Mucosa of gallbladder (tissue), 1 donor: Measurements from ENCODE around the gene CSRP1. TPM values are rescaled to one million over a fixed set of nuclear protein-coding genes. Genes with fewer than 3 reads are reported as not detected.

Experiments used
- DNase-seq: peaks from one replicate; pipeline ENCODE4 v3.0.0-alpha.2; 2020; ENCODE audit warnings: low spot score
- total RNA-seq: library from RNA; stranded (reverse); gene quantifications from one replicate; pipeline ENCODE4 v1.2.1, GENCODE V29; 2021
- donor health status: DM: no; HTN: no; CAD: no.

Gene CSRP1
- total RNA-seq, 1 donor from 2014 or later: 524 TPM

DNA sequence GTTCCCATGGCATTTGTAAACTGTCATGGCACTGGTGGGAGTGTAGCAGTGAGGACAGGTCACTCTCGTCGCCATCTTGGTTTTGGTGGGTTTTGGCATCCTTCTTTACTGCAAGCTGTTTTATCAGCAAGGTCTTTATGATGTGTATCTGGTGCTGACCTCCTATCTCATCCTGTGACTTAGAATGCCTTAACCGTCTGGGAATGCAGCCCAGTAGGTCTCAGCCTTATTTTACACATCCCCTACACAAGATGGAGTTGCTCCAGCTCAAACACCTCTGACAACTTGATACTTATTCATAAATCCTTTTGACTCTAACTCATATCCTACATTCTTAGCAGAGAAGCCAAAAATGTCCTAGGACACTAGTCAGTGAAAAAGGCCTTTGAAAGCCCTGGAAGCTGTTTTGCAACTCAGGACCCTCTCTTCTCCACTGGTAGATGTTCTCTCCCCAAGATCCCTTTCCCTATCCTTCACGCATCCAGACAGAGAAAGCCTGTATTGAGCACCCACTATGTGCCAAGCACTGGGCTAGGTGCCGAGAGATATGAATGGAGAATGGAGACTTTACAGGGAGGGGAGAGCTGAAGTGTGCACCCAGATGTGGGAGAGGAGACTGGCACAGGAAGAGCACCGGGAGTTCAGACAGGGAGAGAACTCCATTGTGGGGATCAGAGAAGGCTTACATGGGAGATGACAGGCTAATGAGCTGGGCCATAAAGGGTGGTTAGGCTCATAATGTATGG is 6.7 kb upstream of the CSRP1 start:
- no peak for DNase-seq

DNA sequence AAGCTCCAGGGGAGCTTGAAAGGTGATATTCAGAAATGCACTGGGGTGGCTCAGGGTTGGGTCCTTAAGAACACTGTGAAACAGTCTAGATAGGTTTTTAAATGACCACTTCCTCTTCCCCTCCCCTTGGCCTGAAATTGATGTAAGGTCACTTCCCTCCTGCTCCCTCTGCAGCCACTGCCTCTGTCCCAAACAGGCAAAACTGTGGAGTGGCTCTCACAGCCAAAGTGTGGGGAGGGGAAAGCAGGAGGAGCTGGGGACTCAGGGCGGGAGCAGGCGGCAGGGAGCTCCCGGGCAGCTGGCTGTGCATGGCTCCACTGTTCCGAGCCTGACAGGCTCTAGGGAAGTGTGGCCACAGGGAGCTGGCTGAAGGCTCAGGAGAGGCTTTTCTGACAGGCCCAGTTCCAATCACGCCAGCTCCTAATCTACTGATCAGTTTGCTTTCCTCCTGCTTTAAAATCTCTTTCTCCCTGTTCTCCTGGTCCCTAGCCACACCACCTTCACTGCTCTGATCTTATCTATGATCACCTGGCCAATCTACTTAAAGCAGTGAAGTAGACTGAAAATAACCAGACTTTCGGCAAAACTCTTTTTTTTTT is 5.1 kb upstream of the CSRP1 start:
- no peak for DNase-seq

DNA sequence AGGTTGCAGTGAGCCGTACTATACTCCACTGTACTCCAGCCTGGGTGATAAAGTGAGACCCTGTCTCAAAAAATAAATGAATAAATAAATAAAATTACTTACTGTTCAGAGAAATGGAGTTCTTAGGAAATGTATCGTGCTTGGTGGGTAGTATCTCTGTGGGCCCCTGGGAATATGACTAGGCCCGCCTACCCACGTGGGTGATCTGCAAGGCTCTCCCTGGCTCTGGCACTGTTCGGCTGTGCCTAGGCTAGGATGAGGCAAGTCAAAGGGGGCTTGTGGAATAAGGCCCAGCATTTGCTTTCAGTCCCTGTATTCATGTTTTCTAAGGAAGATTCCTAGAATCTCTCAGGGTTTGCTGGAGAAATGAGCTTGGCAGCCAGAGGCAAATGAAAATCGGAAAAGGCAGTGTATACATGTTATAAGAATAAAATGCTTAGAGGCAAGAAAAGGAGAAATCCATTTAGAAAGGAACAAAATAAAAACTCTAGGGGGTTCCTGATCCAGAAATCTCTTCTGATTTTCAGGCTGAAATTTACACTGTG is 4.5 kb upstream of the CSRP1 start:
- DNase-seq: no peak

DNA sequence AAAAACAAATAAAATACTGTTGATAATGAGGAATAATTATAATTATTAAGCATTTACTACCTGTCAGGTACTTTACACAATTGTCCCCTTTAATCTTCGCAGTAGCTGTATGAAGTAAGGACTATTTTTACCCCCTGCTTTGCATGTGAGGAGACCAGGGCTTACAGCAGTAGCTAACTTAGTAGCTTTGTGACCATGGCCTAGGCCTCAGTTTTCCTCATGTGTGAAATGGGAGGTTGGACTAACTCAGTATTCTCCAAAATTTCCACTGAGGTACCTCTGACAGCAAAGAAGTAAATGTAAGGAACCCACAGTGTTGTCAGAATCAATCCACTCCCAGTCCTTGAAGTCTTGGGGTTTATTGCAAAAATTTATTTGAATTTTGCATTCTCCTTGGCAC is 3.8 kb upstream of the CSRP1 start:
- no peak for DNase-seq

DNA sequence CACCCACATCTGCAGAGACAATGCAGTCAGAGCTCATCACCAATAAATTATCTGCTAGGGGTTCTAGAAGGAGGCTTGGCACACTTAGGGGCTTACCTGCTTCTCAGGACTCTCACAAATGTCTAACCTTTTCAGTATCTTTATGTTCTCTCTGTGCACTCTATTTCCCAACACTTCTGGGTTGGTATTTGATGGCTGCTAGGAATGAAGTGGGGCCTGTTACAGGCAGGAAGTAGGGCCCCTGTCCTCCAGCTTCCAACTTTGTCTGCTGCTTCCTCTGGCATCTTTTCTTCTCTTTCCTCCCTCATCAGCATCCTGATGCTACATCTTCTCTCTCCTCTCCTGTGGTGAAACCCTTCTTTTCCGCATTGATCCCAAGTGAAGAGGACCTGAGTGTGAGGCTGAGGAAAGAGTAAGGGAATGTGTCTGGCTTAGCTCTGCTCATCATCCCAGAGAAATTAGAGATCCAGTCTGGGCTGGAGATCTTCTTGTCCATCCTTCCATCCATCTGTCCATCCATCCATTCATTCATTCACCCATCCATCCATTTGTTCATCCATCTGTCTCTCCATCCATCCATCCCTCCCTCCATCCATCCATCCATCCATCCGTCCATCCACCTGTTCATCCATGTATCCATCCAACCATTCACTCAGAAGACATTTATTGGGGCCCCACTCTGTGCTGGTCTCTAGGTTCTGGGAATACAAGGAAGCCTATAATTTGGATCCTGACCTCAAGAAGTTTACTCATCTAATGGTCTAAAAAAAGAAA is 2.9 kb upstream of the CSRP1 start:
- no peak for DNase-seq

DNA sequence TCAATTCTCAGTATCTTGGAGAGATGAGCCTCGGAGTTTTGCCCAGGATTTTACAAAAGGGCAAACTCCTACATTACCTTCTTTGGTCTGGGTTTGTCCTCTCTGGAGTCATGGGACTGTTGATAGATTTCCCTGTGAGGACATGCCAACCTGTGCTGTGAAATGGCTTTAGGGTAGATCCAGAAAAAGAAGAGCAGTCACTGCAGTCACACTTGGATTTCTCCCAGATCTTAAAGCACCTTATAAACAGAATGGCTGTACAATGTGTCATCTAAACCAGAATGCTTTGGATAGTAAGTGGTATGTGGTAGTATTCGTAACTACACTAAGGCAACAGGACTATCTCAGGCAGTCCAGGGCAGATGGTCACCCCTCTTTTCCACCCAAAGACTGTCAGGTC is 1.9 kb upstream of the CSRP1 start:
- no peak for DNase-seq

DNA sequence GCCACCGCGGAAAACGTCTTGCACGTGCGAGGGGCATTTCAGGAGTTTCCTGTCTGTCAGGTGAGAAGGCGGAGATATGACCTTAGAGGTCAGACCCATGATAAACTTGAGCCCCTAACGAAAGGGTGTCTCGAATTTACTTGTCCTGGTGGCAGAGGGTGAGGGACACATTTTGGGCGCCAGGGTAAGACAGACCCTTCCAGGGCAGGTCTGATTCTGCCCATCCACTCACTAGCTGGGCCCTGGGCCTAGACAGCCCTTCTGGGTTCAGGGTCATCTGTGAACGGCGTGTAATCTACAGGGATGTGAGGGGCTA is 395 bp upstream of the CSRP1 start:
- no peak for DNase-seq

DNA sequence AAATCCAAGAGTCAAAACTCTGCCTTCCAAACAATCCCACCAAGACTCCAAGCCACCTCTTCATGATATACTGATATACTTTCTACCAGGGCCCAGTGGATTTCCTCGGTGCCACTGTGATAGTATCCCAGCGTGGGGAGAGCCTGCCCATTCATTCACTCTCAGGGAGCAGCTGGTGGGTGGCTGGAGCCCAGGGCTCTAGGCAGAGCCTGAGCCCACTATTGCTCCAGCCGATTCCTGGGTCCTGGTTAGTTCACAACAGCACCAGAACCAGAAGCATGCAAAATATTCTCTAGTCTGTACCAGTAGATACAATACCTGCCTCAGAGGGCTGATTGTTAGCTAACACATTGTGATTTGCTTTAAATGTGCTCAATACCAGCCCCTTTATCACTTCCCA is 831 bp downstream of the CSRP1 start:
- DNase-seq: no peak

DNA sequence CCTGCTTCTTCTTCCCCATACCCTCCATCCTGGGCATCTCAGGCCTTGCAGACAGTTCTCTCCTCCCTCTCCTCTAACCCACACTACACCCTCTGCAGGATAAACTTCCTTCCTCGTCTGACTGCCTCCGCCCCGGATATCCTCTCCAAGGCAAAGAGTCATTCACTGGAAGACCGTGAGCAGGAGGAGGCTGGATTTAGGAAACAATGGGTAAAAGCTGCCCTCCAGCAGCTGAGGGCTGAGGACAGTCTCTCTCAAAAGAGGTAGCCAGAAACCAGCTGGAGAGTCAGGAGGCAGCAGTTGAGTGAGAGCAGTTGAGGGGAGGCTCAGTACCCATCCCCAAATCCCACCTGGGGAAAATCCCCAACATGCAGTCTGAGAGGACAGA is 1.4 kb downstream of the CSRP1 start:
- no peak for DNase-seq

DNA sequence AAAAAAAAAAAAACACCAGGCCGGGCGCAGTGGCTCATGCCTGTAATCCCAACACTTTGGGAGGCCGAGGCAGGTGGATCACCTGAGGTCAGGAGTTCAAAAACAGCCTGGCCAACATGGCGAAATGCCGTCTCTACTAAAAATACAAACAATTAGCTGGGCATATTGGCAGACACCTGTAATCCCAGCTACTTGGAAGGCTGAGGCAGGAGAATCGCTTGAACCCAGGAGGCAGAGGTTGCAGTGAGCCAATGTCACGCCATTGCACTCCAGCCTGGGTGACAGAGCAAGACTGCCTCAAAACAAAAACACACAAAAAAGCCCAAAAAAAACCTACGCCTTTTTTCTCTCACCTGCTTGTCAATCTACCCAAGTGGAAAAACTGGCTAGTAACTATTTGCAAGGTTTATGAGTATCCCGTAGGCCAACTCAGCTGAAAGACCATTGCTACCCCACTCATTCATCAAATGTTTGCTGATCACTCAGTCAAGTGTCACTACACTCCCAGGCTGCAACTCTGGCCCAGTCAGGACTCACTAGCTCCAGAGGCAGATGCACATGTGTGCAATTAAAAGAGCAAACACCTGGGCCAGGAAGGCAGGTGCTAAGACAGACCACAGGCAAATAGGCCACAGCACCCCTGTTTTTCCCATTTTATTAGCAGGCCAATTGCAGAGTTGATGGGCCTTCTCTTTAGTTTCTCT is 2.0 kb downstream of the CSRP1 start:
- no peak for DNase-seq

DNA sequence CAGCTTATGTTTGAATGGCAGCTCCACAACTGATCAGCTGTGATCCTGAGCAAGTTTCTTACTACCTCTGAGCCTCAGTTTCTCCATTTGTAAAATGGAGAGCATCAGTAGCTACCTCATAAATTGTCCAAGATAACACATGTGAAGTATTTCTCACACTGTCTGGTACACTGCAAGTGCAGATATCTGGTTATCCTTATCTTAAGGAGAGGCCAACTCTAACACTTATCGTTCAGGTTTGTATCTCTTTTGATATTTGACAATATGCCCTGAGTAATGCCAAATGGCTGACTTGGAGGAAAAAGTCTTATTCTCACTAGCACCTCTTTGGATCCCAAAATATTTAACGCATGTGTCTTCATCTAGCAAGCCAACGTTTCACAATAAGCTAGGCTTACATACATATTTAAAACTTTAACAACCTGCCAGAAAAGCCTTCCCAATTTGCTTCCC is 2.7 kb downstream of the CSRP1 start:
- no peak for DNase-seq

DNA sequence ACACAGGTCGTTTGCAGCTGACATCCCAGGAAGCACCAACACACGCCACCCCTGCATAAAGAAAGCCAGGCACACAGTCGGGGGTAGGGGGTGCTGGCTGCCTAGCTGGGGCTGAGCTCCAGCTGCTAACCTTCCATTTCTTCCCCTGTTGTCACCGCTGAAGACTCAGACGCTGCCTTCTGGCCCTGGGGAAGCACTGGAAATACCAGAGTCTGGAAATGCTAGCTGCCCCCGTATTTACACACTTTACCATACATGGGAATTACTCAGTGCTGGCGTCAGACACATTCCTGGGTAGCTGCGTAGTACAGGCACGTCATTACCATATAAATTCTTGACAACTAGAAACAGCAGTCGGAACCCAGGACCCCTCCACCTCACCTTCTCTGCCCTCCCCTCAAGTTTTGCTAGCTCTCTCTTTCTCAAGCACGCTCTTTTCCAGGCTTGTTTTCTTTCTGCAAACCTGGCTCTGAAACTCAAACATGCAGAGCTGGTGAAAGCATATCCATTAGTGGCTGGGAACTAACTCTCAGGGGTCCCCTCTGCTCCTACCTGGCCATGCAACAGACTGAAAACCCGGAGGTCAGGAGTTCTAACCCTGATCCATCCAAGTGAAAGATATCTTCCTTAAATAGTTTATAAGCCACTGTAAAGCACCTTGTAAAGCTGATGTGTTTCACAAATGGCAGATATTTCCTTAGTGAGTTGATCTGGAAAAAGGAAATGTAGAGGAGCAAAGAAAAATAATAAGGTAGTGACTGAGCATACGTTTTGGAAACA is 3.3 kb downstream of the CSRP1 start:
- DNase-seq: peak; percentile 73

DNA sequence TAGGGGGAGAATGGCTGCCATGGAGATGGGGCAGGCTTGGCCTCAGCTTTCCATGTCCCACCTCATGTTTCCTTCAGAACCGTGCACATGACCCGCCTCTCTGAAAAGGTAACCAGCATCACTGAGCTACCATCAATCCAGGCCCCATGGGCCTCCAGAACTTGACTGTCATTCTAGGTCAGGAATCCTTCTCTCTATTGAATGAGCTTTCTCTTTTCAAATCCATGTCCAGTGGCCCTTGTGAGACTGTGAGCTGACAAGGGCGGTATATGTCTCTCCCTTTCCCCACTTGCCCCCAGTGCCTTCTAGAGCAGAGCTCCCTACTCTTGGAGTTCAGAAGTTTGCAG is 4.4 kb downstream of the CSRP1 start:
- DNase-seq: no peak

DNA sequence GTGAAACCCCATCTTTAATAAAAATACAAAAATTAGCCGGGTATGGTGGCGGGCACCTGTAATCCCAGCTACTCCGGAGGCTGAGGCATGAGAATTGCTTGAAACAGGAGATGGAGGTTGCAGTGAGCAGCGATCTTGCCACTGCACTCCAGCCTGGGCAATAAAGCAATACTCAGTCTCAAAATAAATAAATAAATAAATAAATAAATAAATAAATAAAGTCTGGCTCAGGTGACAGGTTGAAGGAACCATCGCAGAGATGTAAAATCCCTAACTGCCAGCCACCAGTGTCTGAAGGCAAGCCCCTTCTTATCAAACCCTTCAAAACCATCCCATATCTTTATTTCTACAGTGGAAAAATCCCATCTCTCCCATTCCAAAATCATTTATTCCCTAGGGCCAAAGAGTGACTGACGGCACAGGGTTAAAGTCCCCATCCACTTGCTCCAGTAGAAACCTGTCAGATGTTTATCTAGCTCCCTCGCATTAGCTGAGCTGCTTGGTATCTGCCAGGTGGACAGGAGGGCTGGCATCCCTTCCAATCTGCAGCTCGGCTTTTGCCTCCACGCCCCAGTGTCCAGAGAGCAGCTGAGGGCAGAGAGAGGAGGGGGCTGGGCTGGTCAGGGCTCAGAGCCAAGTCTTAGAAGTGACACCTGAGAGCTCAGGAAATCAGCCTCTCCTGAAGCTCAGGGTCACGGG is 5.0 kb downstream of the CSRP1 start:
- peak; percentile 65 for DNase-seq

DNA sequence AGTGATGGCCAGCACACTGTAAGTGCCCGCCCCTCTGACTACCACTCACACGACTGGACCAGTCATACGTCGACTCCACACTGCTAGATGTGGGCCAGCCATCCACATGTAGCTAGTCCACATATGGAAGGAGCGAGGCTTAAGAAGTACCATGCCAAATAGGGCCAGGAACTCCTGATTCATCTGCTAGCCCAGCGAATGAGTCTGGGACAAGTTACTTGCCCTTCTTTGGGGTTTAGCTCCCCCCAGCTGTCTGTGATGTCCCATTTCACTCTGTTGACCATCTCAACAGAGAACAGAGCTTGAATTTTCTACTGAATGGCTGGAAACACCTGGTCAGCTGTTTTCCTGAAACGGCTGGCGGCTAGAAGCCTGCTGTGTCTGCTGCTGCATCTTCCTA is 5.8 kb downstream of the CSRP1 start:
- DNase-seq: no peak

DNA sequence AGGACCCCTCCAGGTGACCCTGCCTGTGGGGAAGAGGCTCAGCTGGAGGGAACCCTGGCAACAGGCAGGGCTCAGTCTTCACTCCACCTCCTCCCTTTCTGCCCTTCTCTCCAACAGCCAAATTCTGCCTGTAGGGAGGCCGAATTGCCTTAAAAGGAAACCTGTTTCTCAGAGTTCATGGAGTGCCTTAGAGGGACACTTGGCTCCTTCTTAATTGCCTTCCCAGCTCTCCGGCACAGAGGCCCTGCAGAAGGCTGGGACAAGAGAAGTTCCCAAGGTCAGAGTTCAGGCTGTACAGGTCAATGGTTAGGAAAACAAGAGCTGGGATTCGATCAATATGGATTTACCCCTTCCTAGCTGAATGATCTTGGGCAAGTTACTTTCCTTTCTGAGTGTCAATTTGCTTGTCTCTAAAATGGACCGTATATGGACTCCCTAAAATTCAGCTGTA is 6.2 kb downstream of the CSRP1 start:
- no peak for DNase-seq

DNA sequence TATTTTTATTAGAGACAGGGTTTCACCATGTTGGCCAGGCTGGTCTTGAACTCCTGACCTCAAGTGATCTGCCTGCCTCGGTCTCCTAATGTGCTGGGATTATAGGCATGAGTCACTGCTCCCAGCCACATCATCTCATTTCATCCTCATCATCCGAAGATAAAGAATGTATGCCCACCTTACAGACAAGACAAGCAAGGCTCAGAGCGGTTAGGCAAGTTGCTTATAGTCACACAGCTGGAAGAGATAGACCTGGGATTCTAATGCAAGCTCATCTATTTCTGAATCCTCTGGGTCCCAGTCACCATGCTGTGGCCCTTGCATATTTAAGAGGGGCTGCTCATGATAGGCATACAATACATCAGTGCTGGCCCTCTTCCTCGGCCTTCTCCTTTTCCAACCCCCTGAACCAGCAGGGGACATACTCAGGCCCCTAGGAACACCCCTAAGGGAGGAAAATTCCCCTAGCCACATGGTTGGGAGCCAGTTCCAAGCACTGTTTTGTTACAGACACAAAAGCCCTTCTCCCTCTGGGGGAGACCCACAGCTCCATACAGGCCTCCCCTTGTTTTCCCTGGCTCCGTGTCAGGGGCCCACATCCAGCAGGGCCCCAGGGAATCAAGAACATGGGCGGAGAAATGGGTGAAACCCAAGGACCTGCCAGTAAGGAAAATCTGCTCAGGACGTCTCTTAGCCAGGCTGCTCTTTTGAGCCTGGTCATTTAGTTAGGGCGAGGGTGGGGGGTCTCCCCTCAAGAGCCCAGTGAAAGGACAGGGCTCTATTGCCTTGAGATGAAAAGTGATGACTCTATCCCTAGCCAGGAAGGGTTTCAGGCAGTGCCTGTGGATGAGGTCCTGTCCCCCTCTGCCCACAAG is 6.9 kb downstream of the CSRP1 start:
- DNase-seq: no peak

DNA sequence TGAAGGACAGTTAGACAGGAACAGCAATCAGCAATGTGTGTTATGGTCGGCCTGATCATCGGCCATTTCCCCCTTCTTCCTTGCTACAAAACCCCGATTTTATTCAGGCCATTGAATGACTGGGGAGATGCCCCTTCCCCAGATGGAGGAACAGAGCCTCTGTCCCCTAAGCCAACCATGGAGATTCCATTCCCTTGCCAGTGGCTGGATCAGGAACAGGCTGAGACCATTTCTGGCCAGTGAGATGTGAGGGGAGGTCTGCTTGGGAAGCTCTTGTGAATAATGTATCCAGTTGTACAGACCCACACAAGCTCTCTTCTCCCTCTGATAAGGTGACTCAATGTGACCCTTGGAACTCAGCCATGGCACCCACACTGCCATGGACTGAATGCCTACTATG is 7.7 kb downstream of the CSRP1 start:
- no peak for DNase-seq

DNA sequence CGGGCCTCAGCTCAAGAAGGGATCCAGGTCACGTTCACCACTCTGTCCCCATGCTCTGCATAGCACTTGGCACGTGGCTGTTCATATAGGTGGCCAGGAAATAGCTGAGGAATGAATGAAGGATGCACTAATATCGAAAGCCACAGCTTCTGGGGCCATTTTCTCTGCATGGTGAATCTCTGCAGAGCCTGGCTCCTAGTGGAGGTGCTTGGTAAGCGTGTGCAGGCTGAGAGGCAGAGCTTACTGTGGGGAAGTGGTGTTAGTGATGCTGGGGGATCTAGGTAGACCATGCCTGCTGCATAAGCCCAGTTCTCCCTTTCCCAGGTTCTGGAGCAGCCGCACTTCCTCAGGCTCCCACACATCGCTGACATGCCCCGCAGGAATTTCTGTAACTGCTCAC is 8.3 kb downstream of the CSRP1 start:
- no peak for DNase-seq
